ENCODE measurements around the gene CLASRP.

DNA sequence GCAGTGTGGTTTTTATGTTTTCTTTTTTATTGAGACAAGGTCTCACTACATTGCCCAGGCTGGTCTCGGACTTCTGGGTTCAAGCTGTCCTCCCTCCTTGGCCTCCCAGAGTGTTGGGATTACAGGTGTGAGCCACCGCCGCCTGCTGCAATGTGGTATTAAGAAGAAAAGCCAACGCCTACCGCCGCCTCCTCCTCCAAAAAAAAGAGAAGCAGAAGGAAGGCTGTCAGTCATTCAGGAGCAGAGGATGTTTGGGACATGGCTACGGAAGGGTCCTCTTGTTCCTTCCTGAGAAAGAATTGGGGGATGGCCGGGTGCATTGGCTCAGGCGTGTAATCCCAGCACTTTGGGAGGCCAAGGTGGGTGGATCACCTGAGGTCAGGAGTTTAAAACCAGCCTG, 55.3 kb downstream of the CLASRP start:
- TF ChIP-seq, protein P1, sequence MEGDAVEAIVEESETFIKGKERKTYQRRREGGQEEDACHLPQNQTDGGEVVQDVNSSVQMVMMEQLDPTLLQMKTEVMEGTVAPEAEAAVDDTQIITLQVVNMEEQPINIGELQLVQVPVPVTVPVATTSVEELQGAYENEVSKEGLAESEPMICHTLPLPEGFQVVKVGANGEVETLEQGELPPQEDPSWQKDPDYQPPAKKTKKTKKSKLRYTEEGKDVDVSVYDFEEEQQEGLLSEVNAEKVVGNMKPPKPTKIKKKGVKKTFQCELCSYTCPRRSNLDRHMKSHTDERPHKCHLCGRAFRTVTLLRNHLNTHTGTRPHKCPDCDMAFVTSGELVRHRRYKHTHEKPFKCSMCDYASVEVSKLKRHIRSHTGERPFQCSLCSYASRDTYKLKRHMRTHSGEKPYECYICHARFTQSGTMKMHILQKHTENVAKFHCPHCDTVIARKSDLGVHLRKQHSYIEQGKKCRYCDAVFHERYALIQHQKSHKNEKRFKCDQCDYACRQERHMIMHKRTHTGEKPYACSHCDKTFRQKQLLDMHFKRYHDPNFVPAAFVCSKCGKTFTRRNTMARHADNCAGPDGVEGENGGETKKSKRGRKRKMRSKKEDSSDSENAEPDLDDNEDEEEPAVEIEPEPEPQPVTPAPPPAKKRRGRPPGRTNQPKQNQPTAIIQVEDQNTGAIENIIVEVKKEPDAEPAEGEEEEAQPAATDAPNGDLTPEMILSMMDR (IDR thresholded peaks at IDR 0.05): no peak
- TF ChIP-seq POLR2AphosphoS5 (IDR thresholded peaks at IDR 0.05): no peak

Measured in sigmoid colon (tissue), 4 donors.